ENCODE measurements around the gene FZD8.

GRCh38 chr10:35626971-35627507, 15.1 kb downstream of the FZD8 start:
- TF ChIP-seq CEBPB (IDR thresholded peaks at IDR 0.05) (no peak), CTCF (IDR thresholded peaks at IDR 0.05) (no peak)

All from A549 (cell line).